GM12878 (cell line): ENCODE data around the gene KIZ. TPM values are rescaled to one million over a fixed set of nuclear protein-coding genes. Genes with fewer than 3 reads are reported as not detected.
A peak's percentile ranks its signal among the peaks of the same experiment; 100 is the strongest.

Experiments used
- ATAC-seq: fragments of 200-7000 bp; cut with Tn5 transposase; 3 replicates; pipeline ENCODE4 v1.9.1; 2020; ENCODE audit warnings: mild to moderate bottlenecking, moderate library complexity
- BruUV-seq: library from RNA; stranded (reverse); fragments of 400-500 nt; replicated peaks from 2 replicates; lab custom pipeline; 2021; lab: Mats Ljungman, UMichigan
- CTCF ChIA-PET: fragments of 300-600 bp; sonication (Branson Sonifier 250); formaldehyde crosslinking; extraction: SDS; loops from one replicate; lab custom pipeline; 2021; ENCODE audit warnings: inconsistent platforms; lab: Yijun Ruan, JAX
- POLR2A ChIA-PET: fragments of 350-600 bp; formaldehyde crosslinking; extraction: SDS; loops from one replicate; lab custom pipeline; 2021; ENCODE audit warnings: inconsistent platforms; lab: Charles Lee
- RAD21 ChIA-PET: fragments of 300-600 bp; sonication (Branson Sonifier 250); formaldehyde crosslinking; loops from one replicate; lab custom pipeline; 2023; ENCODE audit warnings: antibody characterized with exemption; ENCODE audit not compliant: unreplicated experiment; lab: Charles Lee
- SMC1A ChIA-PET: fragments of 300-600 bp; sonication (Branson Sonifier 250); formaldehyde crosslinking; loops from one replicate; lab custom pipeline; 2023; ENCODE audit not compliant: unreplicated experiment, uncharacterized antibody; lab: Charles Lee
- DNase-seq: peaks from one replicate; pipeline ENCODE4 v3.0.0-alpha.2; 2011; ENCODE audit warnings: low read depth, low spot score
- FAIRE-seq: peaks from 3 replicates; lab custom pipeline; 2011; peaks lifted over from hg19 to GRCh38; lab: Jason Lieb, UNC
- H2AFZ ChIP-seq: 2 replicates; pipeline ENCODE4 v1.6.0; 2011; ENCODE audit warnings: low read depth, low read length, control low read depth; ENCODE audit not compliant: control insufficient read depth
- H3K27ac ChIP-seq: 2 replicates; pipeline ENCODE4 v1.5.1; 2011; ENCODE audit warnings: control low read depth; ENCODE audit not compliant: control insufficient read depth, insufficient read depth
- H3K27me3 ChIP-seq, 2 experiments: replicated peaks in 1 of 2; 2 replicates each; pipeline versions ENCODE4 v1.6.0 to v1.6.1; 2011; ENCODE audit warnings: low read length in 1 of 2; ENCODE audit not compliant: control insufficient read depth in 2 of 2, insufficient read depth in 2 of 2
- H3K36me3 ChIP-seq, 2 experiments: 2 replicates each; pipeline ENCODE4 v1.5.1; 2011; ENCODE audit warnings: low read length in 1 of 2; ENCODE audit not compliant: control insufficient read depth in 2 of 2, insufficient read depth in 2 of 2
- H3K4me1 ChIP-seq: 2 replicates; pipeline ENCODE4 v1.6.1; 2011; ENCODE audit warnings: mild to moderate bottlenecking, low read length, moderate library complexity, mixed read lengths; ENCODE audit not compliant: control insufficient read depth, insufficient read depth
- H3K4me2 ChIP-seq: 2 replicates; pipeline ENCODE4 v1.6.0; 2011; ENCODE audit warnings: control low read depth; ENCODE audit not compliant: control insufficient read depth, insufficient read depth
- H3K4me3 ChIP-seq: fragments of 200-600 bp; sonication (generic); 2 replicates; pipeline ENCODE4 v1.5.1; 2016
- H3K79me2 ChIP-seq: 2 replicates; pipeline ENCODE4 v1.6.0; 2011; ENCODE audit warnings: low read length; ENCODE audit not compliant: control insufficient read depth, insufficient read depth
- H3K9ac ChIP-seq: 2 replicates; pipeline ENCODE4 v1.8.0; 2011; ENCODE audit warnings: low read length, control low read depth, mixed read lengths; ENCODE audit not compliant: control insufficient read depth, insufficient read depth
- H3K9me3 ChIP-seq: replicated peaks from 3 replicates; pipeline ENCODE4 v1.5.1; 2011; ENCODE audit warnings: mild to moderate bottlenecking, low read length; ENCODE audit not compliant: control insufficient read depth, insufficient read depth
- H4K20me1 ChIP-seq: 2 replicates; pipeline ENCODE4 v1.6.0; 2011; ENCODE audit not compliant: control insufficient read depth, insufficient read depth
- BACH1 ChIP-seq: fragments of 450-650 bp; IDR thresholded peaks from 2 replicates; pipeline ENCODE4 v1.6.1; 2017; ENCODE audit warnings: mild to moderate bottlenecking, borderline replicate concordance
- CHD4 ChIP-seq: fragments of 200-600 bp; sonication (generic); IDR thresholded peaks from 2 replicates; pipeline ENCODE4 v1.6.1; 2016; ENCODE audit warnings: mild to moderate bottlenecking
- EED ChIP-seq: sonication (generic); IDR thresholded peaks from 2 replicates; pipeline ENCODE4 v1.6.1; 2016; ENCODE audit warnings: antibody characterized with exemption, low read depth
- IRF4 ChIP-seq: IDR thresholded peaks from 2 replicates; pipeline ENCODE4 v1.6.1; 2011; ENCODE audit warnings: low read depth, low read length
- JUNB ChIP-seq: IDR thresholded peaks from 2 replicates; pipeline ENCODE4 v1.6.1; 2016; ENCODE audit warnings: antibody characterized with exemption, mild to moderate bottlenecking
- NFIC ChIP-seq: IDR thresholded peaks from 2 replicates; pipeline ENCODE4 v1.6.1; 2012; ENCODE audit warnings: low read depth, mild to moderate bottlenecking, inconsistent platforms, low read length, moderate library complexity
- RUNX3 ChIP-seq: IDR thresholded peaks from 2 replicates; pipeline ENCODE4 v1.6.1; 2012; ENCODE audit warnings: low read length, inconsistent platforms
- SPI1 ChIP-seq: IDR thresholded peaks from 2 replicates; pipeline ENCODE4 v1.6.1; 2011; ENCODE audit warnings: low read depth, mild to moderate bottlenecking, low read length, moderate library complexity, borderline replicate concordance; ENCODE audit not compliant: insufficient read depth
- ZZZ3 ChIP-seq: IDR thresholded peaks from 2 replicates; pipeline ENCODE4 v1.6.1; 2011; ENCODE audit warnings: low read depth; ENCODE audit not compliant: control insufficient read depth, insufficient read length
- in situ Hi-C: fragments of 300-500 bp; cut with MboI; formaldehyde crosslinking; loops from 9 replicates; pipeline ENCODE4 v1.14.3; 2018; ENCODE audit warnings: mixed read lengths
- intact Hi-C: fragments of 100-400 bp; cut with micrococcal nuclease; formaldehyde crosslinking; loops from one replicate; pipeline ENCODE4 v1.14.2; 2022; ENCODE audit not compliant: unreplicated experiment
- polyA plus RNA-seq, 11 experiments: library from polyadenylated mRNA; depleted of rRNA in 4 of 11; unstranded in 6 of 11; stranded (reverse) in 5 of 11; fragments of >200 nt; fragmentation: Nextera tagmentation in 4 of 11; fragmentation: Illumina TruSeq in 1 of 11; extraction: Ambion mirVana in 4 of 11; extraction: Trizol in 1 of 11; gene quantifications; 1 replicate in 1 of 11; 2 replicates in 10 of 11; pipeline versions ENCODE4 v1.2.1 to v1.2.3, GENCODE V29; 2011 to 2016; ENCODE audit warnings: inconsistent platforms in 2 of 11, missing spikeins in 2 of 11, low read depth in 1 of 11
- total RNA-seq, 4 experiments: library from RNA; depleted of rRNA in 3 of 4; stranded (reverse); fragments of >200 nt in 3 of 4; fragmentation: Illumina TruSeq in 1 of 4; extraction: Trizol in 1 of 4; gene quantifications; 2 replicates each; pipeline versions ENCODE4 v1.2.1 to v1.2.3, GENCODE V29; 2013 to 2021
- TF ChIP-seq, protein P1 (sequence below): fragments of 450-650 bp; IDR thresholded peaks from 2 replicates; pipeline ENCODE4 v1.6.1; 2016; ENCODE audit warnings: mild to moderate bottlenecking, moderate library complexity, borderline replicate concordance
- TF ChIP-seq, protein P2 (sequence below): IDR thresholded peaks from 2 replicates; pipeline ENCODE4 v1.6.1; 2012; ENCODE audit warnings: low read length, inconsistent platforms

KIZ gene
- total and polyA plus RNA-seq, 10 of the 15 experiments (the other 5 are each of a cell fraction or from before 2014, with no cell fraction given): 2.7 to 11.0 (median 7.3) TPM

DNA sequence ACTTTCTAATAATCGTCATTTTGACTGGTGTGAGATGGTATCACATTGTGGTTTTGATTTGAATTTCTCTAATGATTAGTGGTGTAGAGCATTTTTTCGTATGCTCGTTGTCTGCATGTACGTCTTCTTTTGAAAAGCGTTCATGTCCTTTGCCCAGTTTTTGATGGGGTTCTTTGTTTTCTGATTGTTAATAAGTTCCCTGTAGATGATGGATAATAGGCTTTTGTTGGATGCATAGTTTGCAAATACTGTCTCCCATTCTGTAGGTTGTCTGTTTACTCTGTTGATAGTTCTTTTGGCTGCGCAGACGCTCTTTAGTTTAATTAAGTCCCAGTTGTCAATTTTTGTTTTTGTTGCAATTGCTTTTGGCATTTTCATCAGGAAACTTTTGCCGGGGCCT, 144.9 kb downstream of the KIZ start (continued):
- TF ChIP-seq, protein P1, sequence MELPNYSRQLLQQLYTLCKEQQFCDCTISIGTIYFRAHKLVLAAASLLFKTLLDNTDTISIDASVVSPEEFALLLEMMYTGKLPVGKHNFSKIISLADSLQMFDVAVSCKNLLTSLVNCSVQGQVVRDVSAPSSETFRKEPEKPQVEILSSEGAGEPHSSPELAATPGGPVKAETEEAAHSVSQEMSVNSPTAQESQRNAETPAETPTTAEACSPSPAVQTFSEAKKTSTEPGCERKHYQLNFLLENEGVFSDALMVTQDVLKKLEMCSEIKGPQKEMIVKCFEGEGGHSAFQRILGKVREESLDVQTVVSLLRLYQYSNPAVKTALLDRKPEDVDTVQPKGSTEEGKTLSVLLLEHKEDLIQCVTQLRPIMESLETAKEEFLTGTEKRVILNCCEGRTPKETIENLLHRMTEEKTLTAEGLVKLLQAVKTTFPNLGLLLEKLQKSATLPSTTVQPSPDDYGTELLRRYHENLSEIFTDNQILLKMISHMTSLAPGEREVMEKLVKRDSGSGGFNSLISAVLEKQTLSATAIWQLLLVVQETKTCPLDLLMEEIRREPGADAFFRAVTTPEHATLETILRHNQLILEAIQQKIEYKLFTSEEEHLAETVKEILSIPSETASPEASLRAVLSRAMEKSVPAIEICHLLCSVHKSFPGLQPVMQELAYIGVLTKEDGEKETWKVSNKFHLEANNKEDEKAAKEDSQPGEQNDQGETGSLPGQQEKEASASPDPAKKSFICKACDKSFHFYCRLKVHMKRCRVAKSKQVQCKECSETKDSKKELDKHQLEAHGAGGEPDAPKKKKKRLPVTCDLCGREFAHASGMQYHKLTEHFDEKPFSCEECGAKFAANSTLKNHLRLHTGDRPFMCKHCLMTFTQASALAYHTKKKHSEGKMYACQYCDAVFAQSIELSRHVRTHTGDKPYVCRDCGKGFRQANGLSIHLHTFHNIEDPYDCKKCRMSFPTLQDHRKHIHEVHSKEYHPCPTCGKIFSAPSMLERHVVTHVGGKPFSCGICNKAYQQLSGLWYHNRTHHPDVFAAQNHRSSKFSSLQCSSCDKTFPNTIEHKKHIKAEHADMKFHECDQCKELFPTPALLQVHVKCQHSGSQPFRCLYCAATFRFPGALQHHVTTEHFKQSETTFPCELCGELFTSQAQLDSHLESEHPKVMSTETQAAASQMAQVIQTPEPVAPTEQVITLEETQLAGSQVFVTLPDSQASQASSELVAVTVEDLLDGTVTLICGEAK: no peak
- TF ChIP-seq RUNX3: no peak
- no peak for TF ChIP-seq BACH1

DNA sequence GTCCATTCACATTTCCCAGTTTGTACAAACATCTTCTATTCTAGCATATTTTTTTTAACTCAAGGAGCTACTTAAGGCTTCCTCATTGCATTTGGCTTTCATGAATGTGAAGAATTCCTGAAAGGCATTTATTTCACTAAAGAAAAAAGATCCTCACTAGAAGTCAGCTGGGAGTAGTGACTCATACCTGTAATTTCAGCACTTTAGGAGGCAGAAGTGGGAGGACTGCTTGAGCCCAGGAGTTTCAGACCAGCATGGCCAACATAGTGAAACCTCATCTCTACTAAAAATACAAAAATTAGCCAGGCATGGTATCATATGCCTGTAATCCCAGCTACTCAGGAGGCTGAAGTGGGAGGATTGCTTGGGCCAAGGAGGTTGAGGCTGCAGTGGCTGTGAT, 146.4 kb downstream of the KIZ start:
- Histone ChIP-seq H4K20me1 (no peaks in the 10 kb centered on the region), H2AFZ (no peak overlapping the region), H3K9me3 (peaks cover 3% of the 10 kb centered on the region; the same call in 1 of the 3 replicates), H3K27me3 (no peaks in the 10 kb centered on the region), H3K4me2 (peak overlapping the region; percentile 76), H3K79me2 (no peaks in the 10 kb centered on the region), H3K27ac (no peak overlapping the region), H3K4me1 (peaks cover 27% of the 10 kb centered on the region)
- in situ Hi-C loops: no loop called here
- no TSS peak for BruUV-seq
- peak; percentile 62 for TF ChIP-seq JUNB
- TF ChIP-seq NFIC: peak; percentile 41; the same call in 1 of the 2 replicates
- 0 out of 2 replicates have a peak, but pooled peaks have one; percentile 42 for TF ChIP-seq EED
- no peak for TF ChIP-seq ZZZ3
- no peak for TF ChIP-seq CHD4
- TF ChIP-seq SPI1: peak; percentile 48
- TF ChIP-seq, protein P2, sequence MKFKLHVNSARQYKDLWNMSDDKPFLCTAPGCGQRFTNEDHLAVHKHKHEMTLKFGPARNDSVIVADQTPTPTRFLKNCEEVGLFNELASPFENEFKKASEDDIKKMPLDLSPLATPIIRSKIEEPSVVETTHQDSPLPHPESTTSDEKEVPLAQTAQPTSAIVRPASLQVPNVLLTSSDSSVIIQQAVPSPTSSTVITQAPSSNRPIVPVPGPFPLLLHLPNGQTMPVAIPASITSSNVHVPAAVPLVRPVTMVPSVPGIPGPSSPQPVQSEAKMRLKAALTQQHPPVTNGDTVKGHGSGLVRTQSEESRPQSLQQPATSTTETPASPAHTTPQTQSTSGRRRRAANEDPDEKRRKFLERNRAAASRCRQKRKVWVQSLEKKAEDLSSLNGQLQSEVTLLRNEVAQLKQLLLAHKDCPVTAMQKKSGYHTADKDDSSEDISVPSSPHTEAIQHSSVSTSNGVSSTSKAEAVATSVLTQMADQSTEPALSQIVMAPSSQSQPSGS: peak; percentile 54; the same call in 1 of the 2 replicates
- peak; percentile 58; the same call in 1 of the 2 replicates for TF ChIP-seq IRF4
- TF ChIP-seq, all 136 proteins: peak for 6
- H3K36me3 ChIP-seq: no peaks in the 10 kb centered on the region
- H3K9ac ChIP-seq: no peak overlapping the region
- SMC1A ChIA-PET: no interaction called here
- ATAC-seq: no peak; the same call in 2 of the 3 replicates
- DNase-seq: no peak
- CTCF ChIA-PET: interaction anchor here (0.7 to 1.3 kb wide), 3 partner anchors 36 to 224 kb away, joined by 3 to 4 read pairs (median 3); no protein-coding TSS in a partner anchor
- RAD21 ChIA-PET: no interaction called here
- POLR2A ChIA-PET: no interaction called here
- intact Hi-C loops: no loop called here
- H3K4me3 ChIP-seq: 0 out of 2 replicates have a peak overlapping the region, but pooled peaks have one; percentile 3
- FAIRE-seq: no peak
